ENCODE measurements around the gene PPP1R15A. TPM values are rescaled to one million over a fixed set of nuclear protein-coding genes. Genes with fewer than 3 reads are reported as not detected.
"Not testable (repeated sequence)": the region's sequence is repeated elsewhere in the genome, so short reads cannot be mapped to it uniquely, and the experiment has no call there.

The PPP1R15A gene
- total RNA-seq, 1 experiment from 2014 or later: 83.3 TPM

GRCh38 chr19:48881741-48882657, 9.8 kb downstream of the PPP1R15A start:
- Mint-ChIP-seq H3K4me1 (ENCODE audit: low read depth, unreplicated experiment) (peaks cover 5% of the 10 kb centered on the region), H3K27ac (ENCODE audit: unreplicated experiment) (no peak overlapping the region), H3K4me3 (ENCODE audit: unreplicated experiment) (no peak overlapping the region), H3K9me3 (ENCODE audit: unreplicated experiment) (no peaks in the 10 kb centered on the region), H3K27me3 (ENCODE audit: insufficient read depth, unreplicated experiment) (no peaks in the 10 kb centered on the region), H3K36me3 (ENCODE audit: insufficient read depth, unreplicated experiment) (peaks cover 40% of the 10 kb centered on the region)
- BruUV-seq (replicated peaks): no TSS peak
- H3K9me3 ChIP-seq: no peaks in the 10 kb centered on the region
- H3K4me3 ChIP-seq (ENCODE audit: low read depth, low read length): no peak overlapping the region
- H3K4me1 ChIP-seq: peaks cover 22% of the 10 kb centered on the region
- intact Hi-C loops (cut with micrococcal nuclease; ENCODE audit: unreplicated experiment): no loop called here
- peak; percentile 52 to 61 for DNase-seq
- ChIA-PET POLR2A (interaction anchor here (0.6 to 0.7 kb wide), 2 partner anchors 11 to 84 kb away, joined by 3 read pairs; no protein-coding TSS in a partner anchor), CTCF (no interaction called here)
- H3K36me3 ChIP-seq (ENCODE audit: control insufficient read depth, insufficient read depth, low read length): peaks cover 2% of the 10 kb centered on the region; the same call in 1 of the 2 replicates
- TF ChIP-seq CTCF (IDR thresholded peaks at IDR 0.05; ENCODE audit: insufficient read depth in 1 of 2, low read depth in 1 of 2, low read length in 1 of 2, severe bottlenecking in 1 of 2, unreplicated experiment in 1 of 2): no peak
- H3K27me3 ChIP-seq (replicated peaks; ENCODE audit: control insufficient read depth, insufficient read depth, low read length): no peaks in the 10 kb centered on the region

- Histone ChIP-seq H3K9me3 (no peaks in the 10 kb centered on the region), H3K4me1 (peaks cover 16% of the 10 kb centered on the region), H3K27me3 (replicated peaks; ENCODE audit: control insufficient read depth, insufficient read depth, low read length) (no peaks in the 10 kb centered on the region), H3K4me3 (ENCODE audit: low read depth, low read length) (no peak overlapping the region), H3K36me3 (ENCODE audit: control insufficient read depth, insufficient read depth, low read length) (no peaks in the 10 kb centered on the region)
- H3K4me3 Mint-ChIP-seq (ENCODE audit: unreplicated experiment): no peak overlapping the region
- peaks cover 13% of the 10 kb centered on the region for H3K4me1 Mint-ChIP-seq (ENCODE audit: low read depth, unreplicated experiment)
- DNase-seq: no peak
- no peaks in the 10 kb centered on the region for H3K9me3 Mint-ChIP-seq (ENCODE audit: unreplicated experiment)
- no peaks in the 10 kb centered on the region for H3K27me3 Mint-ChIP-seq (ENCODE audit: insufficient read depth, unreplicated experiment)
- H3K36me3 Mint-ChIP-seq (ENCODE audit: insufficient read depth, unreplicated experiment): peaks cover 28% of the 10 kb centered on the region
- POLR2A ChIA-PET: no interaction called here
- CTCF ChIA-PET: no interaction called here
- BruUV-seq (replicated peaks): no TSS peak
- H3K27ac Mint-ChIP-seq (ENCODE audit: unreplicated experiment): peak overlapping the region; percentile 8
- no peak for TF ChIP-seq CTCF (IDR thresholded peaks at IDR 0.05; ENCODE audit: insufficient read depth in 1 of 2, low read depth in 1 of 2, low read length in 1 of 2, severe bottlenecking in 1 of 2, unreplicated experiment in 1 of 2)
- intact Hi-C loops (cut with micrococcal nuclease; ENCODE audit: unreplicated experiment): no loop called here
These were observed 11.5 kb downstream of the PPP1R15A start for GRCh38 chr19:48883726-48884125.

- no peaks in the 10 kb centered on the region for H3K27me3 Mint-ChIP-seq (ENCODE audit: insufficient read depth, unreplicated experiment)
- DNase-seq: peak; percentile 67 to 83
- H3K9me3 Mint-ChIP-seq (ENCODE audit: unreplicated experiment): no peaks in the 10 kb centered on the region
- POLR2A ChIA-PET: no interaction called here
- Histone ChIP-seq H3K36me3 (ENCODE audit: control insufficient read depth, insufficient read depth, low read length) (no peaks in the 10 kb centered on the region), H3K4me1 (peaks cover 45% of the 10 kb centered on the region), H3K4me3 (ENCODE audit: low read depth, low read length) (no peak overlapping the region), H3K27me3 (replicated peaks; ENCODE audit: control insufficient read depth, insufficient read depth, low read length) (no peaks in the 10 kb centered on the region), H3K9me3 (no peaks in the 10 kb centered on the region)
- H3K4me3 Mint-ChIP-seq (ENCODE audit: unreplicated experiment): no peak overlapping the region
- TF ChIP-seq CTCF (IDR thresholded peaks at IDR 0.05; ENCODE audit: insufficient read depth in 1 of 2, low read depth in 1 of 2, low read length in 1 of 2, severe bottlenecking in 1 of 2, unreplicated experiment in 1 of 2): no peak
- peaks cover 18% of the 10 kb centered on the region for H3K36me3 Mint-ChIP-seq (ENCODE audit: insufficient read depth, unreplicated experiment)
- intact Hi-C loops (cut with micrococcal nuclease; ENCODE audit: unreplicated experiment): no loop called here
- CTCF ChIA-PET: interaction anchor here (0.7 kb wide), 1 partner anchor 59 kb away, joined by 3 read pairs; no protein-coding TSS in a partner anchor
- BruUV-seq (replicated peaks): no TSS peak
- H3K27ac Mint-ChIP-seq (ENCODE audit: unreplicated experiment): peak overlapping the region; percentile 88
- peaks cover 38% of the 10 kb centered on the region for H3K4me1 Mint-ChIP-seq (ENCODE audit: low read depth, unreplicated experiment)
These were observed 15.8 kb downstream of the PPP1R15A start for GRCh38 chr19:48887861-48888612.

GRCh38 chr19:48889496-48889895, 17.3 kb downstream of the PPP1R15A start:
- H3K27me3 Mint-ChIP-seq (ENCODE audit: insufficient read depth, unreplicated experiment); H3K36me3 ChIP-seq (ENCODE audit: control insufficient read depth, insufficient read depth, low read length); intact Hi-C loops (cut with micrococcal nuclease; ENCODE audit: unreplicated experiment); POLR2A ChIA-PET; CTCF ChIA-PET; H3K9me3 ChIP-seq; H3K4me3 ChIP-seq (ENCODE audit: low read depth, low read length); H3K27me3 ChIP-seq (replicated peaks; ENCODE audit: control insufficient read depth, insufficient read depth, low read length); BruUV-seq (replicated peaks); H3K9me3 Mint-ChIP-seq (ENCODE audit: unreplicated experiment); DNase-seq: not testable (repeated sequence)
- peak overlapping the region; percentile 88 for H3K27ac Mint-ChIP-seq (ENCODE audit: unreplicated experiment)
- H3K4me1 ChIP-seq: peaks cover 47% of the 10 kb centered on the region
- H3K4me1 Mint-ChIP-seq (ENCODE audit: low read depth, unreplicated experiment): peaks cover 38% of the 10 kb centered on the region
- peaks cover 18% of the 10 kb centered on the region for H3K36me3 Mint-ChIP-seq (ENCODE audit: insufficient read depth, unreplicated experiment)
- peak overlapping the region; percentile 59 for H3K4me3 Mint-ChIP-seq (ENCODE audit: unreplicated experiment)

Measured in Caco-2 (cell line).